ENCODE results near the gene SPDYE3.

Gene SPDYE3

DNA sequence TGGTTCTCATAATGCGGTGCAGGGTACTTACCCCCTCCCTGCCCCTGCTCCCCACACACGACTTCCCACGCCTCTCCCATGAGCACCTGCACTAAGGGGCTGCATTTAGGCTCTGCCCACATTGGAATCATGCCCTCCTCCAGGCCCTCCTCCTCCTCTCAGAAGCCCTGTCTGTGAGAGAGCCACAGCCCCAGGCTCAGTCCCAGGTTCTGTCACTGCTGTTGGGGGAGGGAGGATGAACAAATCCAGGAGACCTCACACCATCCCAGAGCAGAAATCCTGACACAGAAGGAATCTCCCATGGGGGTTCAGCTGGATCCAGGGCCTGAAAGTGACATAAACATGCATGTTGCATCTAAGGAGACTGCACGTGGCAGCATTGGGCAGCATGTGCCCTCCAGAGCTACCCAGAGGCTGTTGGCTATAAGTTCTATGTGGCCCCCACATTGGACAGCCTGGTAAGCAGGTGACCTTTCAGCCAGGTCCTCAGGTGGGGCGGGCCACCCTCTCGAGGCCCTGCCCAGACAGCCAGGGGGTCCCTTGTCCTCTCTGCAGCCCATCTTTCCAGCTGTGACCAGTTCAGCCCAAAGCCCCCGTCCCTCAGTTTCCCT lies 64.2 kb downstream of the SPDYE3 start:
- no peaks in the 10 kb centered on the region for H3K27me3 ChIP-seq (replicated peaks; ENCODE audit: control insufficient read depth, insufficient read depth, low read length, poor library complexity, severe bottlenecking)
- no peak for DNase-seq
- H3K4me1 ChIP-seq (ENCODE audit: control insufficient read depth, insufficient read depth, low read length, poor library complexity, severe bottlenecking) = no peaks in the 10 kb centered on the region
- no peak overlapping the region for H3K4me3 ChIP-seq (ENCODE audit: insufficient read depth, low read depth, low read length, poor library complexity, severe bottlenecking)
- no peaks in the 10 kb centered on the region for H3K9me3 ChIP-seq (ENCODE audit: control insufficient read depth, low read length)
- H3K27ac ChIP-seq (ENCODE audit: insufficient read depth, low read length, poor library complexity, severe bottlenecking) = no peak overlapping the region
- H3K36me3 ChIP-seq (ENCODE audit: control insufficient read depth, insufficient read depth, low read length) = peaks cover 3% of the 10 kb centered on the region

All from effector memory CD4-positive, alpha-beta T cell (primary cell).